OCI-LY1 (cell line): ENCODE measurements around the gene MCCC2.
"Not testable (repeated sequence)": the region's sequence is repeated elsewhere in the genome, so short reads cannot be mapped to it uniquely, and the experiment has no call there.

Experiments used
- H2AFZ ChIP-seq: fragments of 200-600 bp; sonication (generic), shearing (Covaris generic); 2 replicates; pipeline ENCODE4 v1.6.0; 2014; ENCODE audit warnings: antibody characterized with exemption, mild to moderate bottlenecking, low read length
- H3F3A ChIP-seq: fragments of 200-600 bp; sonication (generic), shearing (Covaris generic); 2 replicates; pipeline ENCODE4 v1.6.0; 2014; ENCODE audit warnings: mild to moderate bottlenecking, antibody characterized with exemption, low read length, moderate library complexity; ENCODE audit not compliant: insufficient read depth
- H3K27ac ChIP-seq: fragments of 200-600 bp; sonication (generic); 2 replicates; pipeline ENCODE4 v1.5.1; 2014; ENCODE audit warnings: low read length, mixed run types, mild to moderate bottlenecking, low read depth; ENCODE audit not compliant: poor library complexity, severe bottlenecking
- H3K27me3 ChIP-seq: fragments of 200-600 bp; sonication (generic); 2 replicates; pipeline ENCODE4 v1.6.0; 2014; ENCODE audit warnings: antibody characterized with exemption, mild to moderate bottlenecking, low read length, moderate library complexity; ENCODE audit not compliant: insufficient read depth
- H3K36me3 ChIP-seq: fragments of 200-600 bp; sonication (generic); 2 replicates; pipeline ENCODE4 v1.6.1; 2014; ENCODE audit warnings: mild to moderate bottlenecking, antibody characterized with exemption, low read length, moderate library complexity, mixed read lengths; ENCODE audit not compliant: insufficient read depth
- H3K4me1 ChIP-seq: fragments of 200-600 bp; sonication (generic); 2 replicates; pipeline ENCODE4 v1.5.1; 2014; ENCODE audit warnings: mild to moderate bottlenecking, low read length, moderate library complexity; ENCODE audit not compliant: insufficient read depth, severe bottlenecking
- H3K4me2 ChIP-seq: fragments of 200-600 bp; sonication (generic), shearing (Covaris generic); 2 replicates; pipeline ENCODE4 v1.6.1; 2014; ENCODE audit warnings: low read length
- H3K4me3 ChIP-seq: fragments of 200-600 bp; sonication (generic); 2 replicates; pipeline ENCODE4 v1.5.1; 2014; ENCODE audit warnings: low read length, low read depth, mild to moderate bottlenecking, mixed read lengths; ENCODE audit not compliant: poor library complexity, severe bottlenecking
- H3K79me2 ChIP-seq: fragments of 200-600 bp; shearing (Covaris generic); 2 replicates; pipeline ENCODE4 v1.6.1; 2016; ENCODE audit warnings: mixed run types, low read length, mixed read lengths; ENCODE audit not compliant: insufficient read depth
- H3K9ac ChIP-seq: fragments of 200-600 bp; sonication (generic), shearing (Covaris generic); 2 replicates; pipeline ENCODE4 v1.6.1; 2014; ENCODE audit warnings: mild to moderate bottlenecking, low read length, mixed read lengths
- H3K9me2 ChIP-seq: fragments of 200-600 bp; sonication (generic), shearing (Covaris generic); 2 replicates; pipeline ENCODE4 v1.6.1; 2014; ENCODE audit warnings: low read depth, mild to moderate bottlenecking, low read length, mixed read lengths
- H3K9me3 ChIP-seq: fragments of 200-600 bp; shearing (Covaris generic); 2 replicates; pipeline ENCODE4 v1.6.1; 2014; ENCODE audit warnings: low read length, mixed read lengths
- H4K20me1 ChIP-seq: fragments of 200-600 bp; sonication (generic), shearing (Covaris generic); 2 replicates; pipeline ENCODE4 v1.6.0; 2016; ENCODE audit warnings: mild to moderate bottlenecking, low read length; ENCODE audit not compliant: insufficient read depth
- EZH2 ChIP-seq: fragments of 200-600 bp; sonication (generic), shearing (Covaris generic); IDR thresholded peaks from 2 replicates; pipeline ENCODE4 v1.8.0; 2017; ENCODE audit warnings: borderline replicate concordance, mixed run types, mild to moderate bottlenecking, antibody characterized with exemption, low read length, moderate library complexity, mixed read lengths
- TF ChIP-seq, protein P1 (sequence below): fragments of 200-600 bp; sonication (generic), shearing (Covaris generic); IDR thresholded peaks from 2 replicates; pipeline ENCODE4 v1.5.1; 2017; ENCODE audit warnings: mild to moderate bottlenecking, antibody characterized with exemption, low read length, moderate library complexity, mixed read lengths

The MCCC2 gene

GRCh38 chr5:71573591-71573990 is 13.5 kb upstream of the MCCC2 start:
- Histone ChIP-seq H2AFZ (no peak overlapping the region), H3K4me1 (no peaks in the 10 kb centered on the region), H3K79me2 (no peaks in the 10 kb centered on the region), H3K4me3 (no peak overlapping the region), H3K9me3 (no peaks in the 10 kb centered on the region), H3K27me3 (no peaks in the 10 kb centered on the region), H3K9ac (no peak overlapping the region), H4K20me1 (no peaks in the 10 kb centered on the region), H3K36me3 (no peaks in the 10 kb centered on the region), H3F3A (no peaks in the 10 kb centered on the region), H3K27ac (no peak overlapping the region), H3K4me2 (no peak overlapping the region), H3K9me2 (no peaks in the 10 kb centered on the region)
- TF ChIP-seq EZH2: no peak
- TF ChIP-seq, protein P1, sequence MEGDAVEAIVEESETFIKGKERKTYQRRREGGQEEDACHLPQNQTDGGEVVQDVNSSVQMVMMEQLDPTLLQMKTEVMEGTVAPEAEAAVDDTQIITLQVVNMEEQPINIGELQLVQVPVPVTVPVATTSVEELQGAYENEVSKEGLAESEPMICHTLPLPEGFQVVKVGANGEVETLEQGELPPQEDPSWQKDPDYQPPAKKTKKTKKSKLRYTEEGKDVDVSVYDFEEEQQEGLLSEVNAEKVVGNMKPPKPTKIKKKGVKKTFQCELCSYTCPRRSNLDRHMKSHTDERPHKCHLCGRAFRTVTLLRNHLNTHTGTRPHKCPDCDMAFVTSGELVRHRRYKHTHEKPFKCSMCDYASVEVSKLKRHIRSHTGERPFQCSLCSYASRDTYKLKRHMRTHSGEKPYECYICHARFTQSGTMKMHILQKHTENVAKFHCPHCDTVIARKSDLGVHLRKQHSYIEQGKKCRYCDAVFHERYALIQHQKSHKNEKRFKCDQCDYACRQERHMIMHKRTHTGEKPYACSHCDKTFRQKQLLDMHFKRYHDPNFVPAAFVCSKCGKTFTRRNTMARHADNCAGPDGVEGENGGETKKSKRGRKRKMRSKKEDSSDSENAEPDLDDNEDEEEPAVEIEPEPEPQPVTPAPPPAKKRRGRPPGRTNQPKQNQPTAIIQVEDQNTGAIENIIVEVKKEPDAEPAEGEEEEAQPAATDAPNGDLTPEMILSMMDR: no peak

GRCh38 chr5:71575588-71575987 is 11.6 kb upstream of the MCCC2 start:
- H3F3A ChIP-seq, H3K9ac ChIP-seq, H3K36me3 ChIP-seq, H4K20me1 ChIP-seq, H3K4me2 ChIP-seq, H3K4me1 ChIP-seq, H2AFZ ChIP-seq, H3K9me3 ChIP-seq, H3K27ac ChIP-seq, H3K4me3 ChIP-seq, H3K27me3 ChIP-seq, H3K79me2 ChIP-seq, H3K9me2 ChIP-seq: not testable (repeated sequence)

GRCh38 chr5:71576241-71576640 is 10.9 kb upstream of the MCCC2 start:
- Histone ChIP-seq H3K9ac (no peak overlapping the region), H3K36me3 (no peaks in the 10 kb centered on the region), H3K27me3 (no peaks in the 10 kb centered on the region), H3K4me2 (no peak overlapping the region), H3K9me3 (no peaks in the 10 kb centered on the region), H3K9me2 (no peaks in the 10 kb centered on the region), H3K4me3 (no peak overlapping the region), H2AFZ (no peak overlapping the region), H3F3A (no peaks in the 10 kb centered on the region), H3K4me1 (no peaks in the 10 kb centered on the region), H3K79me2 (no peaks in the 10 kb centered on the region), H3K27ac (no peak overlapping the region), H4K20me1 (no peaks in the 10 kb centered on the region)
- TF ChIP-seq, protein P1: no peak
- TF ChIP-seq EZH2: no peak

GRCh38 chr5:71577839-71578238 is 9.3 kb upstream of the MCCC2 start:
- not testable (repeated sequence) for H3K4me1 ChIP-seq, H3K36me3 ChIP-seq, H3K9ac ChIP-seq, H4K20me1 ChIP-seq, H3K79me2 ChIP-seq, H3F3A ChIP-seq, H3K4me2 ChIP-seq, H3K4me3 ChIP-seq, H3K27ac ChIP-seq, H3K9me2 ChIP-seq, H2AFZ ChIP-seq, H3K27me3 ChIP-seq, H3K9me3 ChIP-seq
